HG03571 (cell line): Measurements from ENCODE around the gene NKAPL.
"Not testable (repeated sequence)": the region's sequence is repeated elsewhere in the genome, so short reads cannot be mapped to it uniquely, and the experiment has no call there.

Source experiments
- ATAC-seq: cut with Tn5 transposase; IDR thresholded peaks from one replicate; pipeline ENCODE4 v1.9.1; 2021; ENCODE audit not compliant: unreplicated experiment

Gene NKAPL

GRCh38 chr6:28295326-28295725 is 36.2 kb downstream of the NKAPL start:
- no peak for ATAC-seq

- no peak for ATAC-seq
These were observed 37.5 kb downstream of the NKAPL start for GRCh38 chr6:28296520-28297060.

GRCh38 chr6:28303570-28303969 is 44.5 kb downstream of the NKAPL start:
- ATAC-seq = peak; percentile 88

- ATAC-seq = not testable (repeated sequence)
These were observed 47.3 kb downstream of the NKAPL start for GRCh38 chr6:28306363-28306762.
